Frontal cortex (tissue), 4 donors: ENCODE results near the gene NDST1. TPM values are rescaled to one million over a fixed set of nuclear protein-coding genes. Genes with fewer than 3 reads are reported as not detected.
"Not testable (repeated sequence)": the region's sequence is repeated elsewhere in the genome, so short reads cannot be mapped to it uniquely, and the experiment has no call there.

ENCODE experiments used
- DNase-seq, 2 donors: peaks; one replicate each; pipeline ENCODE4 v3.0.0; 2012; ENCODE audit warnings: low spot score in 2 of 2
- FAIRE-seq: peaks from 2 replicates; lab custom pipeline; 2012; peaks lifted over from hg19 to GRCh38; lab: Jason Lieb, UNC
- total RNA-seq: library from RNA; depleted of rRNA; stranded (reverse); fragments of >200 nt; gene quantifications from one replicate; pipeline ENCODE4 v1.2.3, GENCODE V29; 2014
- donor health status: control.
- donor health status: control.
- donor health status: control.

The NDST1 gene
- total RNA-seq, 1 donor from 2014 or later, result 16.3 TPM

DNA sequence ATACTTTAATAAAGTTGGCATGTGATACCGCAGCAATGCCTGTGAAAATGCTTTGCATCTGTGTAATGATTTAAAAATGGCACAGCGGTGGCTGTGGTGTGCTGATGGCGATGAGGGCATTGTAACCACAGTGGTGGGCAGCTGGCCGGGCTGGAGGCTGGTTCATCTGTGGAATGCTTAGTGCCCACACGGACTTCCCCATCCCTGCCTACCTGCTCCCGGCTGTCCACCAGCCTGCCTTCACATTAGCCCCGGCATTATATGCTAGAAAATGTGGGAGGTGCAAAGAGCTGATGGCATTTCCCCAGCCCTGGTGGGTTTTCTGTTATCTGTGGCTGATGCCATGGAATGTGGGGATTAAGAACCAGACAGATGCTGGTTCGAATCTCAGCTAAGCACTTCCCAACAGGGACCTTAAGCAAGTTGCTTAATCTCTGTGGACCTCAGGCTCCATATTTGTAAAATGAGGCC lies 2.9 kb upstream of the NDST1 start:
- FAIRE-seq, result no peak
- no peak for DNase-seq

DNA sequence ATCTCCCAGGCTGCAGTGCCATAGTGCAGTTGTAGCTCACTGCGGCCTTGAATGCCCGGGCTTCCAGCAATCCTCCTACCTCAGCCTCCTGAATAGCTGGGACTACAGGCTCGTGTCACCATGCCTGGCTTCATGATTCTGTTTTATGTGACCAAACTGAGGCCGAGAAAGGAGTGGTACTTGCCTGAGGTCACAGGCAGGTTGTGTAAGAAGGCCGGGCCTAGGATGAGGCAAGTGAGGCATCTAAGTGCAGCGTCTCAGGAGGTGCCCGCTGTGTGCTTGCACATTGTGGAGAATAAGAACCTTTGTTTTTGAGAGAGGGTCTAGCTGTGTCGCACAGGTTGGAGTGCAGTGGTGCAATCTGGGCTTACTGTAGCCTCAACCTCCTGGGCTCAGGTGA lies 2.1 kb upstream of the NDST1 start:
- no peak for FAIRE-seq
- no peak for DNase-seq

DNA sequence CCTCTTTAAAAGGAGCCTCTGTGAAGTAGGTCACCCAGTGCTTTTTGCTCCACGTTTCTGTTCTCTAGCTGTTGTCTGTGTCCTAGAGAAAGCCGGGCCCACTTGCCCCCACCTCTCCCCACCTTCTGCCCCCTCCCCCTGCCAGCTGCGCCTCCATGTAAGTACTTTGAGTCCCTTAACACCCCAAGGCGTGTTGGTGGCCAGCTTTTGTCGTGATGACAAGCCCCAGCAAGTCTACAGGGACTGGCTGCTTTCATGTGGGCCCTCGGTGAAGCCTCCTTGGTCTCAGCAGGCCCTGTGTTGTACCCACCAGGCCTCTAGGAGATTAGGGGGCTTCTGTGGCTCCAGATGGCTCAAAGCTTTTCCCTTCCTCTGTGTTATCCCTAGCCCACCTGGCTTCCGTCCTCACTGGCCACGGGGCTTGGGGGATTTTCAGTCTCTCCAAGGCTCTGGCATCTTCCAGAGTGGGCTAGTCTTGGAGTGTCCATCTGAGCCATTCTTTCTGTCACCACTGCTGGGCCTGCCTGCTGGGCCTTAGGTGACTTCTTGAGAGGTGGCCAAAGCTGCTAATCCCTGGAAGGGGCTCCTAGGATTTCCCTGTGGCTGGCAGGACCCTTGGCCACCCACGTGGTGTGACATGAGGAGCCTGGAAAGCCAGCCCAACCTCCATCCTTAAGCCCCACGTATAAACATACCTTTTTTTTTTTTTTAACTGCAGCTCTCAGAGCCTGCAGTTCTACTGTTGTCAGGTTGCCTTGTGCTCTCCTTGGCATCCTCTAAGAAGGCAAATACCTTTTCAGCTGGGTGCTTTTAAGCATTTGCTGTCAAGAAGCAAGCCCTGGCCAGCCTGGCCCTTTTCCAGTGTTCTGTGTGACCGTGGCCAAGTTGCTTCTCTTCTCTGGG lies 1.1 kb upstream of the NDST1 start:
- FAIRE-seq (no peak), DNase-seq (no peak)

DNA sequence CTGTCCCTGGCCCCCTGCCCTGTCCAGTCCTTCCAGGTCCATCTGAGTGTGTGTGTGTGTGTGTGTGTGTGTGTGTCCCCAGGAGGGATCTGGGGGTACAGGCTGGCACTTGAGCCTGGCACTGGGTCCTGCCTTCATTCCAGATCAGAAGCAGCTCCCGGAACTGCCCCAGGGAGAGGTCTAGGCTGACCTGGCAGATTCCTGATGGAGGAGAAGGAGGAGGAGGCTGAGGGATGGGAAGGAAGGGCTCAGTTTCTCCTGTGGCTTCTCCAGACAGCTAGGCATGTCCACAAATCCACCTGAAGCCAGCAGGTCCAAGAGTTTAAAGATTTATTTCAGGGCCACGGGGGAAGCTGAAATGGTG lies 328 bp downstream of the NDST1 start:
- no peak for FAIRE-seq

DNA sequence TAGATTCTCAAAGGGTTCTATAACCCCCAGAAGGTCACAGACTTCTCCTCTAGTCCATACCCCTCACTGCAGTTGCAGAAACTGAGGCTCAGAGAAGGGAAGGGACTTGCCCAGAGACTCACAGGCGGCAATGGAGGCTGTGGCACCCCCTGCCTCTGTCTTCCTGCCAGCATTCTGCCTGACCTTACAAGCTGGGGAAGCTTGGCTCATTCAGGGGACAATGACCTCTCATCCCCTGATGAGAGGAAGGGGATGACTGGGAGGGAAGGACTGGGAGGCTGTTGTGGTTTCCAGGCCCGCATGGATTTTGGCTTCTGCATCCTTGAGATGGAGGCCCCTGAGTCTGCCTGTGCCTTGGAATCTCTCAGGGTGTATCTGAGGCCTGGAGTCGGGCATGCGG lies 897 bp downstream of the NDST1 start:
- FAIRE-seq (no peak), DNase-seq (no peak)

More for the DNA sequence above, 328 bp downstream of the NDST1 start:
- no peak for DNase-seq

GRCh38 chr5:150509992-150510391 lies 2.1 kb downstream of the NDST1 start:
- DNase-seq (no peak), FAIRE-seq (no peak)

- DNase-seq, result no peak
- no peak for FAIRE-seq
Measured at GRCh38 chr5:150510460-150511263, 2.7 kb downstream of the NDST1 start.

DNA sequence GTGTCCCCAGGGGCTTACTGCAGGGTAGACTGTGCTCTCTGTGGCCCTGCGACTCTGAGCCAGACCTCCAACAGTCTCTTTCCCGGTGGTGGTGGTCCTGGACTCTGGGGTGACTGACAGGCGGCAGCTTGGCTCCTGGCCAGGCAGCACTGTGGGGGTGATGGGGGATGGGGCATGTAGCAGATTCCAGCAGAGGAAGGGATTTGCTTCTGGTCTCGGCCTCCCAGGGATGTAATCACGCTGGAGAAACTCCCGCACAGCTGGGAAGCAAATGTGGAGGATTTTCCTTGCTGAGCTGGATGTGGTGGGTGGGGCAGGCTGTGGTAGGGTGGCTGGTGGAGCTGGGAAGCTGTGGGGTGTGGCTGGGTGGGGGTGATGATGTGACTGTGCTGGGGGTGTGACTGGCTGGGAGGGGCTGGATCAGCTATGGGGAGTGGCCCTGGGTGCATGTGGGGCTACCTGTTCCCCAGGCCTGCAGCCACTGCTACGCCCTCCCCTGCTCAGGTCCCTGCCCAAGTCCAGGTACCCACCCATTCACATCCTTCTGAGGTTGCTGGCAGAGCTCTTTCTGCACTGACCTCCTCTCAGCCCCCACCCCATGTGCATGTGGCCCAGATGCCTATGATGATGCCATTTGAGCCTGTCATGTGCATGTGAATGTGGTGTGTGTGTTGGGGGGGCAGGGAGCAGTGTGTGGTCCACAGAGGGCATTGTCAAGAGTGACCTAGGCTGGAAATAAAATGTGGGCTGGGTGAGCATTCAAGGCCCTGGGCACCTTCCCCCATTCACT lies 3.8 kb downstream of the NDST1 start:
- DNase-seq (no peak), FAIRE-seq (no peak)

- FAIRE-seq, result no peak
- DNase-seq, result no peak
Measured at GRCh38 chr5:150512368-150512747, 4.4 kb downstream of the NDST1 start.

GRCh38 chr5:150513375-150514309 lies 5.7 kb downstream of the NDST1 start:
- DNase-seq (peak in 1 of 2 donors; percentile 47), FAIRE-seq (no peak)

GRCh38 chr5:150514708-150515211 lies 6.8 kb downstream of the NDST1 start:
- DNase-seq (no peak), FAIRE-seq (no peak)

GRCh38 chr5:150515446-150515845 lies 7.5 kb downstream of the NDST1 start:
- DNase-seq (no peak), FAIRE-seq (no peak)

GRCh38 chr5:150516011-150516410 lies 8.1 kb downstream of the NDST1 start:
- FAIRE-seq, result no peak
- no peak for DNase-seq

- DNase-seq (no peak), FAIRE-seq (no peak)
Measured at GRCh38 chr5:150517272-150518152, 9.6 kb downstream of the NDST1 start.

GRCh38 chr5:150518712-150519559 lies 11.0 kb downstream of the NDST1 start:
- FAIRE-seq, result not testable (repeated sequence)

GRCh38 chr5:150519560-150519945 lies 11.6 kb downstream of the NDST1 start:
- DNase-seq (no peak), FAIRE-seq (no peak)

More at GRCh38 chr5:150518712-150519559, 11.0 kb downstream of the NDST1 start:
- DNase-seq, result not testable (repeated sequence)

DNA sequence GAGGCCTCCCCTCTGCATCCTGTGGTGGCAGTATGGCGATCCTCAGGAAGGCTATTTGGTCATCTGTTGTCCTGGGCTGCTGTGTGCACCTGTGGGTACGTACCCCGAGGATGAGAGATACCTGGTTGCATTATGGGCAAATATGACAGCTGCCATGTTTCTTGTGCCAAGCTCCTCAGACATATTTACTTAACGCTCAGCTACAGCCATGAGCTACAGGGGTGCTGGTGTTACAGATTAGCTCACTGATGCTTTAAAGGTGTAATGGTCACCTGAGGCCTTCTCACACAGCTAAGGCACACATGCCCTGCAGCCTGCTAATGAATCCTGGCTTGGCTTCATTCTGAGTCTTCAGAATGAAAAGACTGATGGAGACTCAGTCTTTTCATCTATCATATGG lies 12.0 kb downstream of the NDST1 start:
- no peak for FAIRE-seq
- no peak for DNase-seq
